ENCODE results near the gene DHCR24.
A peak's percentile ranks its signal among the peaks of the same experiment; 100 is the strongest.

The DHCR24 gene

DNA sequence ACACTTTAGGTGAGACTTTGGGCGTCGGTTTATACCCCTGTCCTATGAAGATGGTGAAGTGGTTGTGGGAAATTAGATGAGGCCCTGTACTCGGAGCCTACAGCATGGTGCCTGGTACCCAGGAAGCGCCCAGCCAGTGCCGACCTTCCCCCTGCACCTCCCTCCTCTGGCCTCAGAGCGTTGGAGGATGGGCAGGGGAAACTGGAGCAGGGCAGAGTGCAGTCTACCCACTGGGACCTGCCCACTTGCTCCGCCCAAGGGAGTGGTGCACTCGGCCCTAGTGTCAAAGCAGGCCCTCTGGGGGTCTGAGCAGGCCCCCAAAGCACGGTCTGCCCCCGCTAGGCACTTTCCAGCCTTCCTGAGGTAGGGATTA lies 72.9 kb downstream of the DHCR24 start:
- H3K4me3 ChIP-seq (replicated peaks; ENCODE audit: low read depth, low read length): no peak overlapping the region
- H3K27me3 ChIP-seq (replicated peaks; ENCODE audit: control insufficient read depth, insufficient read depth, low read length): no peaks in the 10 kb centered on the region
- TF ChIP-seq, protein P1, sequence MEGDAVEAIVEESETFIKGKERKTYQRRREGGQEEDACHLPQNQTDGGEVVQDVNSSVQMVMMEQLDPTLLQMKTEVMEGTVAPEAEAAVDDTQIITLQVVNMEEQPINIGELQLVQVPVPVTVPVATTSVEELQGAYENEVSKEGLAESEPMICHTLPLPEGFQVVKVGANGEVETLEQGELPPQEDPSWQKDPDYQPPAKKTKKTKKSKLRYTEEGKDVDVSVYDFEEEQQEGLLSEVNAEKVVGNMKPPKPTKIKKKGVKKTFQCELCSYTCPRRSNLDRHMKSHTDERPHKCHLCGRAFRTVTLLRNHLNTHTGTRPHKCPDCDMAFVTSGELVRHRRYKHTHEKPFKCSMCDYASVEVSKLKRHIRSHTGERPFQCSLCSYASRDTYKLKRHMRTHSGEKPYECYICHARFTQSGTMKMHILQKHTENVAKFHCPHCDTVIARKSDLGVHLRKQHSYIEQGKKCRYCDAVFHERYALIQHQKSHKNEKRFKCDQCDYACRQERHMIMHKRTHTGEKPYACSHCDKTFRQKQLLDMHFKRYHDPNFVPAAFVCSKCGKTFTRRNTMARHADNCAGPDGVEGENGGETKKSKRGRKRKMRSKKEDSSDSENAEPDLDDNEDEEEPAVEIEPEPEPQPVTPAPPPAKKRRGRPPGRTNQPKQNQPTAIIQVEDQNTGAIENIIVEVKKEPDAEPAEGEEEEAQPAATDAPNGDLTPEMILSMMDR (IDR thresholded peaks at IDR 0.05; ENCODE audit: insufficient read depth, low read length, poor library complexity, severe bottlenecking): no peak
- no peaks in the 10 kb centered on the region for H3K36me3 ChIP-seq (ENCODE audit: control insufficient read depth, insufficient read depth, low read length)
- no peak for DNase-seq (ENCODE audit: extremely low read depth, insufficient read length)

DNA sequence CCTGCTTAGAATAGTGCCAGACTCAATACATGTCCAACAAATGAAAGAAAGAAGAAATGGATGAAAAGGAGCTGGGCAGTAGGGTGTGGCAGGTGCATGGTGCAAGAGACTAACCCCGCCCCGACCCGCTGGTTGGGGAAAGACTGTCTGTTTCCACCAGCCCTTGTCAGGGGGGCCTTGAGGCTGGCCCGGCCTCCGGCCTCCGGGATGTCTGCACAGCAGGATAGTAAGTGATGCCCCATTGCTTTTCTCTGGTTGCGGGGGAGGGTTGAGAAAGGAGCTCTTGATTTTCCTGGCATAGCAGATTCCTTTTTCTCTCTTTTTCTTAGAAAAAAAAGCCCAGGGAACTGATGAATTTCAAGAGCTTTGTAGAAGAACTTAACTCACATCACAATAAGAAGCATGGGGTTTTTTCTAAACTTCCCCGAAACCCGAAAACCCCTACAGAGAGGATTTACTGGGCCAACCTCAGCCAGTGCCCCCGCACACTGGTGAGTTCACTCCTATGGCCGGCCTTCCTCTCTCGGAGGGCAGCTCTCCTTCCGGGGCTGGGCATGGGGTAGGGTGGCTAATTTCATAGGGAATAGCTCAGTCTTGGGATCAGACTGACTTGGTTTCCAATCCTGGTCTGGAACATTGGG lies 73.4 kb downstream of the DHCR24 start:
- no peaks in the 10 kb centered on the region for H3K27me3 ChIP-seq (replicated peaks; ENCODE audit: control insufficient read depth, insufficient read depth, low read length)
- no peaks in the 10 kb centered on the region for H3K36me3 ChIP-seq (ENCODE audit: control insufficient read depth, insufficient read depth, low read length)
- DNase-seq (ENCODE audit: extremely low read depth, insufficient read length): peak; percentile 47
- H3K4me3 ChIP-seq (replicated peaks; ENCODE audit: low read depth, low read length): peak overlapping the region; percentile 29
- TF ChIP-seq, protein P1 (IDR thresholded peaks at IDR 0.05; ENCODE audit: insufficient read depth, low read length, poor library complexity, severe bottlenecking): no peak

DNA sequence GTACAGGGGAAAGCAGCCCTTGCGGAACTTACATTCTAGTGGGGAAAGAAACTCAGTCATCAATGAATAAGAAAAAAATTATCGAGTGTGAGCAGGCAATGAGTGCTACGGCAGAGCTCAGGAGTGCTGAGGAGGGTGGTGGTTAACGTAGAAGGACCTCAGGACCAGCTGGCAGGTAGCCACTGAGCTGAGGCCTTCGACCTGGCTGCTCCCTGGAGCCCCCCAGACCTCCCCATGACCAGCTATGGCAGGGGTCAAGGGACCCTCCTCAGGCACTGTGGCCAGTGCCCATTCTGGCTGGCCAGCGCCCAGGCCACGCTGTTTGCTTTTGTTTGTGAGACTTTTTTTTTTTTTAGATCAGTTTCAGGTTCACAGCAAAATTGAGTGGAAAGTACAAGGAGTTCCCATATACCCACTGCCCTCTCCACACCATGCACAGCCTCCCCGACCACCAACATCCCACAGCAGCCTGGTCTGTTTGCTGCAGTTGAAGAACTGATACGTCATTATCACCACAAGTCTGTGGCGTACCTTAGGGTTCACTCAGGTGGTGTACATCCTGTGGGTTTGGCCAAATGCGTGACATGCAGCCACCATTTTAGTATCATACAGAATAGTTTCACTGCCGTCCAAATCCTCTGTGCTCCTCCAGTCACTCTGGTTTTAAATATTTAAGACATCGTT lies 74.1 kb downstream of the DHCR24 start:
- no peaks in the 10 kb centered on the region for H3K36me3 ChIP-seq (ENCODE audit: control insufficient read depth, insufficient read depth, low read length)
- TF ChIP-seq, protein P1 (IDR thresholded peaks at IDR 0.05; ENCODE audit: insufficient read depth, low read length, poor library complexity, severe bottlenecking): no peak
- DNase-seq (ENCODE audit: extremely low read depth, insufficient read length): peak; percentile 41
- no peaks in the 10 kb centered on the region for H3K27me3 ChIP-seq (replicated peaks; ENCODE audit: control insufficient read depth, insufficient read depth, low read length)
- H3K4me3 ChIP-seq (replicated peaks; ENCODE audit: low read depth, low read length): peak overlapping the region; percentile 29

DNA sequence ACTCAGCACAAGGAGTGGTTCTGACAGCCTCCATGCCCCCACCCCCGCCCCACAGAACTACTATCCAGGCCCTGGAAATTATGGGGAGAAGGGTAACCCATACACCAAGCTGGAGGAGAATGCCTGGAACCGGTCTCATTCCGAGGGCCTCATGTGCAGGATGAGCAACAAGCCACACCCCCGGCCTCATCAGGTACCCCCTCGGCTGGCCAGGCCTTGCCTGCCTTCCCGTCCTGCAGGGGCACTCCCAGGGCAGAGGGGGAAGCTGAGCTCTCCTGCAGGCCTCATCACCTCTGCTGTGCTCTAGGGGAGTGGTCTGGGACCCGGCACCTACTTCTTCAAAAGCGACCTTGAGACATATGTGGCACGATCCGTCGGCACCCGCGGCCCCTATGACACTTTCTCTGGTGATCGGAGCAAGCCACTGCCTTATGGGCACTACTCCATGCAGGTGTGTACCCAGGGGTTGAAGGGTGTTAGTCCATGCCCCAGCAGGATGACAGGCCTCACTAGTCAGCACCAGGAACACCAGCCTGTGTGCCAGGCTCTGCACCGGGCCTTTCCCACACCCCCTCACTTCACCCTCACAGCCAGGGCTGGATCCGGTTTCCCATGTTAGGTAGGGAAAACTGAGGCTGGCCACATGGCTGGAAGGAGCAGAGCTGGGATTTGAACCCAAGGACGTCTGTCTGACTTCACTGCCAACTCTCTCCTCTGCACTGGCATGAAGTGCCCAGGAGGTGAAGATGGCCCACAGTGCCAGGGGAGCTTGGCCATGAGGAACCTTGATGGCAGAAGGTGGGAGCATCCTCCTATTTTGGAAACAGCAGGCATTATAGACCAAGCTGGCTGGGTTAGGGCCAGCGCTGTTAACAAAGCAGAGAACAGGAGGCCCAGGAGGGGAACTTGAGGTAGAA lies 75.0 kb downstream of the DHCR24 start:
- H3K36me3 ChIP-seq (ENCODE audit: control insufficient read depth, insufficient read depth, low read length): no peaks in the 10 kb centered on the region
- H3K27me3 ChIP-seq (replicated peaks; ENCODE audit: control insufficient read depth, insufficient read depth, low read length): no peaks in the 10 kb centered on the region
- TF ChIP-seq, protein P1 (IDR thresholded peaks at IDR 0.05; ENCODE audit: insufficient read depth, low read length, poor library complexity, severe bottlenecking): no peak
- no peak overlapping the region for H3K4me3 ChIP-seq (replicated peaks; ENCODE audit: low read depth, low read length)
- DNase-seq (ENCODE audit: extremely low read depth, insufficient read length): no peak

DNA sequence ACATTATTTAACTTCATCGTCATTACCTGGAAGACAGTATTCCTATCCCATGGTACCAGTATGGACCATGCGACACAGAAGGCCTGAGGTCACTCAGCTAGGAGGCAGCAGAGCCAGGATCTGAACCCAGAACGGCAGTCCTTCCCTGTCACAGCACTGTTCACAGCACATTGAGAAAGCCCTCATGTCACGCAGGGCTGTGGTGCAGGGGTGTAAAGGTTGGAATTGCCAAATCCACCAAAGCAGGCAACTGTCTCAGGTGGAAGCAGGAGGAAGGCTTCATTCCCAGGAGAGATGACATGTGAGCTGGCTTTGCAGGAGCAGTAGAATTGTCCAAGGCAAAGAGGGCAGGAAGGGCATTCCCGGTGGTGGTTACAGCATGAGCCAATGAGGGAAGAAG lies 75.9 kb downstream of the DHCR24 start:
- TF ChIP-seq, protein P1 (IDR thresholded peaks at IDR 0.05; ENCODE audit: insufficient read depth, low read length, poor library complexity, severe bottlenecking): no peak
- no peaks in the 10 kb centered on the region for H3K36me3 ChIP-seq (ENCODE audit: control insufficient read depth, insufficient read depth, low read length)
- no peaks in the 10 kb centered on the region for H3K27me3 ChIP-seq (replicated peaks; ENCODE audit: control insufficient read depth, insufficient read depth, low read length)
- H3K4me3 ChIP-seq (replicated peaks; ENCODE audit: low read depth, low read length): no peak overlapping the region
- no peak for DNase-seq (ENCODE audit: extremely low read depth, insufficient read length)

Measured in GM06990 (cell line).